HG03135 (cell line): ENCODE data around the gene LRP3.

Experiments used
- ATAC-seq: cut with Tn5 transposase; IDR thresholded peaks from one replicate; pipeline ENCODE4 v1.9.1; 2021; ENCODE audit warnings: mild to moderate bottlenecking, moderate library complexity; ENCODE audit not compliant: unreplicated experiment

The LRP3 gene

DNA sequence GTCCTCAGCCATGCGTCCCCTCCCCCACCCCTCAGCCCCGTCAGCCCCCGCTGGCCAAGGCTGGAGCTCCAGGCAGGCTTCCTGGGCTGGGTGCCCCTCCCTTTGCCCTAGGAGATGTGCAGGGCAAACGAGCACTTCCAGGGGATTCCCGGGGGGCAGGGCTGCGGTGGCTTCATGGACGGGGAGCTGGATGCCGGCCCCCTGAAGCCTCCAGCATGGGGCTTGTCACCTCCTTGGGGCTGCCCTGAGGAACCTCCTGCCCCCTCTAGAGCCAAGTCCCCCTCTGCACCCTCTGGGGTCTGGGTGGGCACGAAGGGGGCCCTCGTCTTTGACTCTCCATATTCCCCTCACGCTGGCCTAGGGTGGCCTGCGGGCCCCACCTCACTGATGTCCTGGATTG is 56.9 kb downstream of the LRP3 start:
- no peak for ATAC-seq

DNA sequence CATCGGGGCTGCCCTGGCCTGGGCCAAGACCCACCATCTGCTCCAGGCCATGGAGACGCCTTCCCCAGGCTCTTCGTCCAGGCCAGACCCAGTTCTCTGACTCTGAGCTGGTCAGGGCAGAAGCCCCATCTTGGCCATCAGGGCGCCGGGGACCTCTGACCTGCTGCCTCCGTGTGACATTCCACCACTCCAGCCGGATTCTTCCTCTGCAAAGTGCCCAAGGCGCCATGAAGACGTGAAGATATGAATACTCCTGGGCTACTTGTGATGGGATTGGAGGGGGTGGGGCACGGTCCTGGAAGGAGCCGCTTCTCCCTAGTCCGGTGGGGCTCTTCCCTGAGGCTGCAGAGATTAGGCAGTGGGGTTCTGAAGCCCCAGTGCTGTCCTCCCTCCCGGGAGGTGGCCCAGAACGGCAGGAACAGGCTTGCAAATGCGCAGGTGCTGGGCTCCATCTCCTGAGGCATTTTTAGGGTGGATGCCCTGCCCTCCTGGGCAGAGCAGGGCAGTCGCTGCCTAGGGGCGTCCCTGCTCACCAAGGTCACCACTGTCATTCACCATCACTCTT is 57.5 kb downstream of the LRP3 start:
- no peak for ATAC-seq

DNA sequence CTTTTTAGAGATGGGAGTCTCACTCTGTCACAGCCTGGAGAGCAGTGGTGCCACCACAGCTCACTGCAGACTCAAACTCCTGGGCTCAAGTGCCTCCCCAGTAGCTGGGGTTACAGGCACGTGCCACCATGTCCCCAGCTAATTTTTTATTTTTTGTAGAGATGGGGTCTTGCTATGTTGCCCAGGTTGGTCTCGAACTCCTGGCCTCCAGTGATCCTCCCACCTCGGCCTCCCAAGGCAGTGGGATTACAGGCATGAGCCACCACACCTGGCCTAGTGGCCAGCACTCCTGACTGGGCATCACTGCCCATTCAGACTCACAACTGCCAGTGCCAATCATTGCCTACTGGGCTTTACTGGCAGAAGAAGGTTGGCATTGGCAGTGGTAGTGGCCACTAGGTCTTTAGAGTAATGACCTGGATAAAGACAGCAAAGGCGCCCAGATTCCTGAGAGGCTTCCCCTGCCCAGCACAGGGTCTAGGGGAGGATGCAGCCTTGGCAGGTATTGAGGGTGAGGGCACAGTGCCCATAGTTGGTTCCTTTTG is 58.4 kb downstream of the LRP3 start:
- no peak for ATAC-seq

- ATAC-seq, result no peak
Observed at GRCh38 chr19:33252971-33253370, 58.8 kb downstream of the LRP3 start.

GRCh38 chr19:33254245-33254824 is 60.2 kb downstream of the LRP3 start:
- no peak for ATAC-seq

- no peak for ATAC-seq
Observed at GRCh38 chr19:33255781-33256180, 61.7 kb downstream of the LRP3 start.

- no peak for ATAC-seq
Observed at GRCh38 chr19:33256261-33256660, 62.1 kb downstream of the LRP3 start.

DNA sequence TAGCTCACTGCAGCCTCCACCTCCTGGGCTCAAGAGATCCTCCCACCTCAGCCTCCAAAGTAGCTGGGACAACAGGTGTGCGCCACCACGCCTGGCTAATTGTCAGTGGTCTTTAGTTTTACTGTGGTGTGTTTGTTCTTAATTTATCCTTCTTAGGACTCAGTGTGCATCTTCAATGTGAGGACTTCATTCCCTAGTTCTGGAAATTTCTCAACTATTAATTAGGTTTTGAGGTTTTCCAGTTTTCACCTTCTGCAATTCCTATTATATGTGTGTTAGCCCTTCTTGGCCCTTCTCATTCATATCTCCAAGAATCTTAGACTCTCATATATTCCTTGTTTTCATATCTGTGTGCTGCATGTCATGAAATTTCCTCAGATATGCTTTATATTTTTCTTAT is 63.7 kb downstream of the LRP3 start:
- no peak for ATAC-seq
